Spleen (tissue), 13 donors: ENCODE data around the gene IMMP2L. TPM values are rescaled to one million over a fixed set of nuclear protein-coding genes. Genes with fewer than 3 reads are reported as not detected.
A peak's percentile ranks its signal among the peaks of the same experiment; 100 is the strongest.
"Not testable (repeated sequence)": the region's sequence is repeated elsewhere in the genome, so short reads cannot be mapped to it uniquely, and the experiment has no call there.

ENCODE experiments used
- DNase-seq: peaks from one replicate; pipeline ENCODE4 v3.0.0-alpha.2; 2020
- H3K27ac ChIP-seq, 8 donors: fragments of 200-600 bp; sonication (generic) in 7 of 8; 1 replicate in 4 of 8; 2 replicates in 4 of 8; pipeline versions ENCODE4 v1.5.0 to v1.8.0; 2016 to 2021; ENCODE audit warnings: inconsistent platforms in 4 of 8, mild to moderate bottlenecking in 4 of 8, moderate library complexity in 1 of 8
- H3K27me3 ChIP-seq, 7 donors: fragments of 200-600 bp; sonication (generic) in 6 of 7; replicated peaks in 1 of 7; 1 replicate in 4 of 7; 2 replicates in 3 of 7; pipeline versions ENCODE4 v1.5.0 to v1.8.0; 2016 to 2021; ENCODE audit warnings: inconsistent platforms in 3 of 7, mild to moderate bottlenecking in 1 of 7
- H3K36me3 ChIP-seq, 6 donors: fragments of 200-600 bp; sonication (generic) in 5 of 6; 1 replicate in 4 of 6; 2 replicates in 2 of 6; pipeline versions ENCODE4 v1.5.0 to v1.8.0; 2016 to 2021; ENCODE audit warnings: inconsistent platforms in 2 of 6
- H3K4me1 ChIP-seq, 6 donors: fragments of 200-600 bp; sonication (generic) in 5 of 6; 1 replicate in 3 of 6; 2 replicates in 3 of 6; pipeline versions ENCODE4 v1.5.0 to v1.8.0; 2016 to 2021; ENCODE audit warnings: inconsistent platforms in 3 of 6
- H3K4me3 ChIP-seq, 8 donors: fragments of 200-600 bp; sonication (generic) in 7 of 8; 1 replicate in 4 of 8; 2 replicates in 4 of 8; pipeline versions ENCODE4 v1.5.0 to v1.8.0; 2016 to 2021; ENCODE audit warnings: inconsistent platforms in 4 of 8, mild to moderate bottlenecking in 4 of 8, moderate library complexity in 2 of 8
- H3K9me3 ChIP-seq, 8 donors: fragments of 200-600 bp; sonication (generic) in 7 of 8; 1 replicate in 4 of 8; 2 replicates in 4 of 8; pipeline versions ENCODE4 v1.5.0 to v1.8.0; 2016 to 2021; ENCODE audit warnings: inconsistent platforms in 4 of 8
- POLR2A ChIP-seq, 3 donors: fragments of 450-650 bp; IDR thresholded peaks; one replicate each; pipeline ENCODE4 v1.5.1; 2017; ENCODE audit warnings: antibody characterized with exemption in 3 of 3, mild to moderate bottlenecking in 1 of 3
- POLR2AphosphoS5 ChIP-seq, 3 donors: sonication (generic); formaldehyde crosslinking; IDR thresholded peaks; one replicate each; pipeline ENCODE4 v1.5.1; 2017; ENCODE audit warnings: antibody characterized with exemption in 3 of 3
- WGBS, 5 donors: extraction: QIAGEN DNeasy Blood & Tissue Kit in 3 of 5; methylation state at CpG; one replicate each; pipeline versions ENCODE4 v1.1.5 to v1.1.7; 2013 to 2018; 5-methylcytosine and 5-hydroxymethylcytosine counted together
- intact Hi-C: fragments of 100-400 bp; cut with DNase I; formaldehyde crosslinking; loops from one replicate; pipeline ENCODE4 v1.15.0; 2023; ENCODE audit warnings: low total_unique reads
- long read RNA-seq, 2 donors: transcript quantifications; one replicate each; lab custom pipeline, GENCODE V29; 2026
- polyA plus RNA-seq, 3 donors: library from polyadenylated mRNA; stranded (reverse); fragments of 200-250 nt; gene quantifications; one replicate each; pipeline ENCODE4 v1.2.1, GENCODE V29; 2013
- total RNA-seq, 7 donors: library from RNA; depleted of rRNA in 3 of 7; stranded (reverse); fragments of >200 nt in 3 of 7; fragmentation: NEBNext Ultra II Directional in 4 of 7; extraction: Animal tissue kit (Norgen Biotek cat#: 25700) in 4 of 7; gene quantifications; one replicate each; pipeline versions ENCODE4 v1.1.0 to v1.2.1, GENCODE V29; 2016 to 2021
- TF ChIP-seq, protein P1 (sequence below), 11 experiments: fragments of 200-600 bp in 7 of 11; fragments of 450-650 bp in 4 of 11; sonication (generic) in 4 of 11; IDR thresholded peaks in 8 of 11; conservative IDR thresholded peaks in 3 of 11; 1 replicate in 7 of 11; 2 replicates in 4 of 11; pipeline versions ENCODE4 v1.4.0 to v1.8.0; 2016 to 2021; ENCODE audit warnings: antibody characterized with exemption in 11 of 11, inconsistent platforms in 4 of 11, mild to moderate bottlenecking in 1 of 11
- donor health status: healthy with polysubstance abuse.
- donor health status: DM: no; HTN: no; CAD: no; lungs with moderate emphysema.
- donor health status: DM: no; HTN: no; CAD: no.
- donor health status: Bipolar disorder and iron deficiency.
- donor health status: healthy.
- donor health status: DM: no; HTN: no; CAD: no.
- donor health status: DM: yes; HTN: yes; CAD: no.

Gene IMMP2L
- total RNA-seq (10 to 100 TPM in 4 of 7 donors, 1 to 10 TPM in 3; 8.2 to 32.7 (median 10.9) TPM), polyA plus RNA-seq (1 to 10 TPM; 6.5 to 8.4 (median 7.4) TPM)
- long read RNA-seq, donor 1 = 0 reads
- long read RNA-seq, donor 2 = 0 reads

DNA sequence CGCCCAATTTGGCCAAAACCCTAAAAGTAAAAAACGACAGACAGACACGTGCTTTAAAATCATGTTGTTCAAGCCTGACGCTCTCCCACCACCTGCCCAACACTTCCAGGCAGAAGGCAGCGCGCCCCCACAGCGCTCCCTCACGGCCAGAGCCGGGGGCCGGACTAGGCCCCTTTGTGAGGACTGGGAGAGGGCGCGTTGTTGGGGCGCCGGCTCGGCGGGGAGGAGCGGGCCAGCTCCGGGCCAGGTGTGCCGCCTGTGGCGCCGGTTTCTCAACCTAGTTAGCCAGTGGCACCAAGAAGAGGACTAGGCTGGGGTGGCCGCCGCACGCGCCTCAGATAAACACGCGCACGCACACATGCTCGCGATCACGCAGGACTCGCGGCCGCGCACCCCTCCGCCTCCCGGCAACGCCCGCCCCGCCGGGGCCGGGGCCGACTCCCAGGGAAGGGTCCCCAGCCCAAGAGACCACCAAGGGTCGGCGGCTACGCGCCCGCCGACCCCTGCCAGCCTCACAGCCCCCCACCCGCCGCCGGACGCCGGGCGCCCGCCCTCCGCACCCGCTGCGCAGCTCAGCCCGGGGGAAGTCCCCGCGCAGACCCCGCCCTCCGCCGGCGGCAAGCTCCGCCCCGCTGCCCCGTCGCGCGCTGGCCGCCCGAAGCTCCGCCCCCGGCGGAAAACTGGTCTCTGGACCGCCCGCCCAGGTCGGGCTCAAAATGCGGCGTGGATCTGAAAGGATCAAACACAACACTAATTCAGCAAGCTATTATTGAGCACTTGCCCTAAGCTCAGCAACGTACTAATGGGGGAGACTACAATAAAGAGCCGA lies at the start of gene IMMP2L:
TSS of gene IMMP2L (minus strand) at position 589 of the 829 bp plus-strand sequence.
- H3K4me1 ChIP-seq = peaks cover 7 to 39% (median 24%) of the 10 kb centered on the region in 6 donors
- 0 to 1% (median 0%) methylated on average over 41 to 84 of the region's 84 CpGs for WGBS, 5 donors
- intact Hi-C loops = no loop called here
- H3K9me3 ChIP-seq = no peaks in the 10 kb centered on the region
- DNase-seq = peak; percentile 97
- H3K27me3 ChIP-seq = no peaks in the 10 kb centered on the region
- H3K4me3 ChIP-seq = peak within 1 kb of the TSS; percentile 74 to 86 (median 81)
- TF ChIP-seq, protein P1, sequence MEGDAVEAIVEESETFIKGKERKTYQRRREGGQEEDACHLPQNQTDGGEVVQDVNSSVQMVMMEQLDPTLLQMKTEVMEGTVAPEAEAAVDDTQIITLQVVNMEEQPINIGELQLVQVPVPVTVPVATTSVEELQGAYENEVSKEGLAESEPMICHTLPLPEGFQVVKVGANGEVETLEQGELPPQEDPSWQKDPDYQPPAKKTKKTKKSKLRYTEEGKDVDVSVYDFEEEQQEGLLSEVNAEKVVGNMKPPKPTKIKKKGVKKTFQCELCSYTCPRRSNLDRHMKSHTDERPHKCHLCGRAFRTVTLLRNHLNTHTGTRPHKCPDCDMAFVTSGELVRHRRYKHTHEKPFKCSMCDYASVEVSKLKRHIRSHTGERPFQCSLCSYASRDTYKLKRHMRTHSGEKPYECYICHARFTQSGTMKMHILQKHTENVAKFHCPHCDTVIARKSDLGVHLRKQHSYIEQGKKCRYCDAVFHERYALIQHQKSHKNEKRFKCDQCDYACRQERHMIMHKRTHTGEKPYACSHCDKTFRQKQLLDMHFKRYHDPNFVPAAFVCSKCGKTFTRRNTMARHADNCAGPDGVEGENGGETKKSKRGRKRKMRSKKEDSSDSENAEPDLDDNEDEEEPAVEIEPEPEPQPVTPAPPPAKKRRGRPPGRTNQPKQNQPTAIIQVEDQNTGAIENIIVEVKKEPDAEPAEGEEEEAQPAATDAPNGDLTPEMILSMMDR (IDR thresholded peaks at IDR 0.05 in 8 of 11, conservative IDR thresholded peaks at IDR 0.05 in 3 of 11) = peak in 5 of 11 experiments; percentile 7 to 48 (median 30)
- TF ChIP-seq POLR2AphosphoS5 (IDR thresholded peaks at IDR 0.05) (peak; percentile 60 to 82 (median 75)), POLR2A (IDR thresholded peaks at IDR 0.05) (peak in 1 of 3 donors; percentile 31)
- H3K36me3 ChIP-seq = peaks cover 0 to 6% (median 0%) of the 10 kb centered on the region in 6 donors
- H3K27ac ChIP-seq = peak within 1 kb of the TSS; percentile 86 to 94 (median 90)

DNA sequence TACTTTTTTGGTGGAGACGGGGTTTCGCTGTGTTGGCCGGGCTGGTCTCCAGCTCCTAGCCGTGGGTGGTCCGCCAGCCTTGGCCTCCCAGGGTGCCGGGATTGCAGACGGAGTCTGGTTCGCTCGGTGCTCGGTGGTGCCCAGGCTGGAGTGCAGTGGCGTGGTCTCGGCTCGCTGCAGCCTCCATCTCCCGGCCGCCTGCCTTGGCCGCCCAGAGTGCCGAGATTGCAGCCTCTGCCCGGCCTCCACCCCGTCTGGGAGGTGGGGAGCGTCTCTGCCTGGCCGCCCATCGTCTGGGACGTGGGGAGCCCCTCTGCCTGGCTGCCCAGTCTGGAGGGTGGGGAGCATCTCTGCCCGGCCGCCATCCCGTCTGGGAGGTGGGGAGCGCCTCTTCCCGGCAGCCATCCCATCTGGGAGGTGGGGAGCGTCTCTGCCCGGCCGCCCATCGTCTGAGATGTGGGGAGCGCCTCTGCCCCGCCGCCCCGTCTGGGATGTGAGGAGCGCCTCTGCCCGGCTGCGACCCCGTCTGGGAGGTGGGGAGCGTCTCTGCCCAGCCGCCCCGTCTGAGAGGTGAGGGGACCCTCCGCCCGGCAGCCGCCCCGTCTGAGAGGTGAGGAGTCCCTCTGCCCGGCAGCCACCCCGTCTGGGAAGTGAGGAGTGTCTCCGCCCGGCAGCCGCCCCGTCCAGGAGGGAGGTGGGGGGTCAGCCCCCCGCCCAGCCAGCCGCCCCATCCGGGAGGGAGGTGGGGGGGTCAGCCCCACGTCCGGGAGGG lies 47.4 kb upstream of the IMMP2L start:
- 75 to 94% (median 92%) methylated on average over 10 to 54 of the region's 58 CpGs for WGBS, 5 donors
- intact Hi-C loops, H3K27ac ChIP-seq, H3K36me3 ChIP-seq, H3K4me3 ChIP-seq, H3K9me3 ChIP-seq, H3K27me3 ChIP-seq, H3K4me1 ChIP-seq, DNase-seq: not testable (repeated sequence)

DNA sequence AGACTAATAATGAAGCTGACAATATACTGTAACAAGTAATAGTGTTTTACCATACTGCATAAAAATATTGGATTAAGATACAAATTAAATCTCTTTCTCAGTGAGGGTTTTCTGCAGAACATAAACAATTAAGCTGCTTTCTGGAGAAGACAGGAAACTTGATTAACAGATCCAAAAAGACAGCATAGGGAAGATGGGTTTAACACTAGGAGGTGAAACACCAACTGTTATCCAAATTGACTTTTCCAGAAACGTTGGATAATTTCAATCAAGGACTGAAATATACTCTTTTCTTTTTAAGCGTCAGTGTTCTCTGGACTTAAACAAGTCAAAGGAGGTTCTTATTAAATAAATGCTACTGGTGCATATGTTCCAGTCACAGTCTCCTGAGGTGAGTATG lies 45.3 kb upstream of the IMMP2L start:
- H3K36me3 ChIP-seq = no peaks in the 10 kb centered on the region
- WGBS, 5 donors = 66 to 74% (median 68%) methylated on average over 2 of the region's 2 CpGs
- peaks cover 0 to 6% (median 0%) of the 10 kb centered on the region in 8 donors for H3K9me3 ChIP-seq
- no peaks in the 10 kb centered on the region for H3K27me3 ChIP-seq
- H3K27ac ChIP-seq = no peak overlapping the region
- no peak for DNase-seq
- no peak overlapping the region for H3K4me3 ChIP-seq
- TF ChIP-seq POLR2A (IDR thresholded peaks at IDR 0.05) (no peak), POLR2AphosphoS5 (IDR thresholded peaks at IDR 0.05) (no peak)
- TF ChIP-seq, protein P1 (IDR thresholded peaks at IDR 0.05 in 8 of 11, conservative IDR thresholded peaks at IDR 0.05 in 3 of 11) = no peak
- no peaks in the 10 kb centered on the region for H3K4me1 ChIP-seq
- intact Hi-C loops = no loop called here

DNA sequence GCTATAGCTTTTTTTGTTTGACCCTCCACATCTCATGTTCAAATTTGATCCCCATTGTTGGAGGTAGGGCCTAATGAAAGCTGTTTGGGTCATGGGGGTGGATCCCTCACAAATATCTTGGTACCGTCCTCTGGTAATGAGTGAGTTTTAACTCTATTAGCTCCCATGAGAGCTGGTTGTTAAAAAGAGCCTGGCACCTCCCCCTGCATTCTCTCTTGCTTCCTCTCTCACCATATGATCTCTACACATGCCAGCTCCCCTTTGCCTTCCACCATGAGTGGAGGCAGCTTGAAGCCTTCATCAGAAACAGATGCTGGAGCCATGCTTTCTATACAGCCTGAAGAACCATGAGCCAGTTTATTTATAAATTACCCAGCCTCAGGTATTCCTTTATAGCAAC lies 43.0 kb upstream of the IMMP2L start:
- Histone ChIP-seq H3K4me1 (no peaks in the 10 kb centered on the region), H3K27me3 (no peaks in the 10 kb centered on the region), H3K36me3 (no peaks in the 10 kb centered on the region), H3K4me3 (no peak overlapping the region), H3K9me3 (peaks cover 0 to 6% (median 0%) of the 10 kb centered on the region in 8 donors), H3K27ac (no peak overlapping the region)
- intact Hi-C loops = no loop called here
- TF ChIP-seq POLR2AphosphoS5 (IDR thresholded peaks at IDR 0.05) (no peak), POLR2A (IDR thresholded peaks at IDR 0.05) (no peak)
- TF ChIP-seq, protein P1 (IDR thresholded peaks at IDR 0.05 in 8 of 11, conservative IDR thresholded peaks at IDR 0.05 in 3 of 11) = no peak
- 47 to 76% (median 62%) methylated on average over 1 of the region's 1 CpG for WGBS, 5 donors
- DNase-seq = no peak
